ENCODE measurements around the gene WFDC5. TPM values are rescaled to one million over a fixed set of nuclear protein-coding genes. Genes with fewer than 3 reads are reported as not detected.
A peak's percentile ranks its signal among the peaks of the same experiment; 100 is the strongest.

Gene WFDC5
- total RNA-seq, 2 donors from 2014 or later = not detected

GRCh38 chr20:45094864-45095574 is 20.0 kb downstream of the WFDC5 start:
- intact Hi-C loops (cut with DNase I, micrococcal nuclease) = loop anchor here (10.0 kb wide), 1 partner anchor 50 kb away; no protein-coding TSS in a partner anchor
- DNase-seq = no peak

GRCh38 chr20:45094201-45094600 is 20.8 kb downstream of the WFDC5 start:
- intact Hi-C loops (cut with DNase I, micrococcal nuclease) = loop anchor here (10.0 kb wide), 1 partner anchor 49 kb away; no protein-coding TSS in a partner anchor
- ATAC-seq (no peak), DNase-seq (no peak)

More at GRCh38 chr20:45094864-45095574, 20.0 kb downstream of the WFDC5 start:
- no peak for ATAC-seq

- intact Hi-C loops (cut with DNase I, micrococcal nuclease) = loop anchor here (10.0 kb wide), 1 partner anchor 48 kb away; no protein-coding TSS in a partner anchor
- DNase-seq (no peak), ATAC-seq (no peak)
Measured at GRCh38 chr20:45092898-45093297, 22.1 kb downstream of the WFDC5 start.

- intact Hi-C loops (cut with DNase I, micrococcal nuclease) = loop anchor here (10.0 kb wide), 1 partner anchor 47 kb away; no protein-coding TSS in a partner anchor
- ATAC-seq = no peak
- no peak for DNase-seq
Measured at GRCh38 chr20:45091366-45091765, 23.6 kb downstream of the WFDC5 start.

- DNase-seq = no peak
- intact Hi-C loops (cut with DNase I, micrococcal nuclease) = loop anchor here (10.0 kb wide), 1 partner anchor 46 kb away; no protein-coding TSS in a partner anchor
- ATAC-seq = no peak
Measured at GRCh38 chr20:45090481-45090880, 24.5 kb downstream of the WFDC5 start.

- no peak for ATAC-seq
- intact Hi-C loops (cut with DNase I, micrococcal nuclease) = no loop called here
- DNase-seq = no peak
Measured at GRCh38 chr20:45088247-45088646, 26.7 kb downstream of the WFDC5 start.

GRCh38 chr20:45087814-45088213 is 27.2 kb downstream of the WFDC5 start:
- intact Hi-C loops (cut with DNase I, micrococcal nuclease) = no loop called here
- no peak for ATAC-seq

GRCh38 chr20:45087097-45087790 is 27.7 kb downstream of the WFDC5 start:
- no peak for ATAC-seq
- intact Hi-C loops (cut with DNase I, micrococcal nuclease) = no loop called here
- DNase-seq = no peak

More at GRCh38 chr20:45087814-45088213, 27.2 kb downstream of the WFDC5 start:
- DNase-seq = no peak

GRCh38 chr20:45085867-45086266 is 29.1 kb downstream of the WFDC5 start:
- no peak for DNase-seq
- intact Hi-C loops (cut with DNase I, micrococcal nuclease) = no loop called here
- no peak for ATAC-seq

GRCh38 chr20:45085289-45085688 is 29.7 kb downstream of the WFDC5 start:
- no peak for DNase-seq
- intact Hi-C loops (cut with DNase I, micrococcal nuclease) = no loop called here
- no peak for ATAC-seq

GRCh38 chr20:45083127-45083526 is 31.8 kb downstream of the WFDC5 start:
- intact Hi-C loops (cut with DNase I, micrococcal nuclease) = no loop called here
- ATAC-seq (peak; percentile 72), DNase-seq (no peak)

- DNase-seq = no peak
- intact Hi-C loops (cut with DNase I, micrococcal nuclease) = no loop called here
- no peak for ATAC-seq
Measured at GRCh38 chr20:45082468-45082867, 32.5 kb downstream of the WFDC5 start.

- no peak for ATAC-seq
- DNase-seq = no peak
- intact Hi-C loops (cut with DNase I, micrococcal nuclease) = no loop called here
Measured at GRCh38 chr20:45080867-45081624, 33.9 kb downstream of the WFDC5 start.

GRCh38 chr20:45077559-45077958 is 37.4 kb downstream of the WFDC5 start:
- DNase-seq = no peak
- no peak for ATAC-seq
- intact Hi-C loops (cut with DNase I, micrococcal nuclease) = no loop called here

- intact Hi-C loops (cut with DNase I, micrococcal nuclease) = no loop called here
- no peak for DNase-seq
- ATAC-seq = no peak
Measured at GRCh38 chr20:45073221-45073620, 41.8 kb downstream of the WFDC5 start.

GRCh38 chr20:45072066-45072465 is 42.9 kb downstream of the WFDC5 start:
- DNase-seq = no peak
- intact Hi-C loops (cut with DNase I, micrococcal nuclease) = no loop called here
- ATAC-seq = no peak

GRCh38 chr20:45070932-45071632 is 43.9 kb downstream of the WFDC5 start:
- intact Hi-C loops (cut with DNase I, micrococcal nuclease) = no loop called here
- DNase-seq (no peak), ATAC-seq (no peak)

- intact Hi-C loops (cut with DNase I, micrococcal nuclease) = no loop called here
- DNase-seq = no peak
- ATAC-seq = no peak
Measured at GRCh38 chr20:45069261-45069660, 45.7 kb downstream of the WFDC5 start.

GRCh38 chr20:45067558-45067957 is 47.4 kb downstream of the WFDC5 start:
- no peak for ATAC-seq
- intact Hi-C loops (cut with DNase I, micrococcal nuclease) = no loop called here
- DNase-seq = no peak
